Measurements from ENCODE around the gene TMEM269. TPM values are rescaled to one million over a fixed set of nuclear protein-coding genes. Genes with fewer than 3 reads are reported as not detected.

TMEM269 gene
- polyA plus RNA-seq, 3 donors: 0.07 TPM; not detected in 2

GRCh38 chr1:42835422-42835821, 50.6 kb downstream of the TMEM269 start:
- Histone ChIP-seq H4K20me1 (ENCODE audit: insufficient read depth, low read length) (no peaks in the 10 kb centered on the region), H3K9ac (ENCODE audit: insufficient read depth, low read length, poor library complexity, severe bottlenecking) (no peak overlapping the region), H2AFZ (ENCODE audit: insufficient read depth, low read depth, low read length, poor library complexity, severe bottlenecking) (no peak overlapping the region), H3K27ac (ENCODE audit: low read depth in 1 of 2, low read length in 2 of 2) (no peak overlapping the region), H3K36me3 (replicated peaks in 1 of 2; ENCODE audit: control insufficient read depth in 1 of 2, insufficient read depth in 2 of 2, low read length in 2 of 2) (peaks cover 13 to 22% of the 10 kb centered on the region in 2 donors), H3K9me3 (replicated peaks in 1 of 2; ENCODE audit: control insufficient read depth in 1 of 2, insufficient read depth in 1 of 2, low read length in 2 of 2) (no peaks in the 10 kb centered on the region), H3K4me3 (replicated peaks in 1 of 3; ENCODE audit: low read depth in 2 of 3, low read length in 3 of 3) (no peak overlapping the region), H3K79me2 (ENCODE audit: insufficient read depth, low read length) (no peaks in the 10 kb centered on the region), H3K4me2 (replicated peaks; ENCODE audit: extremely low read depth, low read length, poor library complexity, severe bottlenecking) (no peak overlapping the region), H3K27me3 (ENCODE audit: control insufficient read depth in 2 of 2, insufficient read depth in 2 of 2, low read length in 2 of 2) (no peaks in the 10 kb centered on the region), H3K4me1 (ENCODE audit: control insufficient read depth in 1 of 2, insufficient read depth in 2 of 2, low read length in 2 of 2) (peaks cover 22 to 27% of the 10 kb centered on the region in 2 donors)
- Mint-ChIP-seq H3K9me3 (peaks cover 0 to 2% (median 0%) of the 10 kb centered on the region in 7 donors), H3K4me1 (peaks cover 28% of the 10 kb centered on the region), H3K4me3 (no peak overlapping the region), H3K27me3 (ENCODE audit: low read depth in 3 of 3) (no peaks in the 10 kb centered on the region), H3K36me3 (peaks cover 38 to 59% of the 10 kb centered on the region in 2 donors), H3K27ac (no peak overlapping the region)
- intact Hi-C loops (cut with micrococcal nuclease): no loop called here
- no CpG with 5 or more reads among the region's 2 CpGs for WGBS (ENCODE audit: insufficient coverage)
- DNase-seq: no peak
- no peak for TF ChIP-seq CTCF (IDR thresholded peaks at IDR 0.05)

GRCh38 chr1:42837709-42838108, 52.9 kb downstream of the TMEM269 start:
- no CpG with 5 or more reads among the region's 3 CpGs for WGBS (ENCODE audit: insufficient coverage)

More at GRCh38 chr1:42837709-42838108, 52.9 kb downstream of the TMEM269 start:
- Histone ChIP-seq H3K4me2 (replicated peaks; ENCODE audit: extremely low read depth, low read length, poor library complexity, severe bottlenecking) (no peak overlapping the region), H3K9ac (ENCODE audit: insufficient read depth, low read length, poor library complexity, severe bottlenecking) (no peak overlapping the region), H3K27ac (ENCODE audit: low read depth in 1 of 2, low read length in 2 of 2) (peak overlapping the region in 1 of 2 donors; percentile 66), H3K9me3 (replicated peaks in 1 of 2; ENCODE audit: control insufficient read depth in 1 of 2, insufficient read depth in 1 of 2, low read length in 2 of 2) (no peaks in the 10 kb centered on the region), H3K4me1 (ENCODE audit: control insufficient read depth in 1 of 2, insufficient read depth in 2 of 2, low read length in 2 of 2) (peaks cover 22 to 27% of the 10 kb centered on the region in 2 donors), H3K27me3 (ENCODE audit: control insufficient read depth in 2 of 2, insufficient read depth in 2 of 2, low read length in 2 of 2) (no peaks in the 10 kb centered on the region), H3K79me2 (ENCODE audit: insufficient read depth, low read length) (no peaks in the 10 kb centered on the region), H4K20me1 (ENCODE audit: insufficient read depth, low read length) (no peaks in the 10 kb centered on the region), H2AFZ (ENCODE audit: insufficient read depth, low read depth, low read length, poor library complexity, severe bottlenecking) (no peak overlapping the region), H3K4me3 (replicated peaks in 1 of 3; ENCODE audit: low read depth in 2 of 3, low read length in 3 of 3) (no peak overlapping the region), H3K36me3 (replicated peaks in 1 of 2; ENCODE audit: control insufficient read depth in 1 of 2, insufficient read depth in 2 of 2, low read length in 2 of 2) (peaks cover 11 to 33% of the 10 kb centered on the region in 2 donors)
- Mint-ChIP-seq H3K36me3 (peaks cover 43 to 57% of the 10 kb centered on the region in 2 donors), H3K27me3 (ENCODE audit: low read depth in 3 of 3) (peaks cover 0 to 2% (median 0%) of the 10 kb centered on the region in 3 donors), H3K27ac (peak overlapping the region in 3 of 7 donors; percentile 21 to 70 (median 37)), H3K4me1 (peaks cover 28% of the 10 kb centered on the region), H3K4me3 (no peak overlapping the region), H3K9me3 (peaks cover 0 to 2% (median 0%) of the 10 kb centered on the region in 7 donors)
- DNase-seq: peak in 1 of 3 donors; percentile 14
- intact Hi-C loops (cut with micrococcal nuclease): no loop called here
- TF ChIP-seq CTCF (IDR thresholded peaks at IDR 0.05): no peak

All from CD14-positive monocyte (primary cell).